Lung (tissue), 12 donors: ENCODE measurements around the gene RND3. TPM values are rescaled to one million over a fixed set of nuclear protein-coding genes. Genes with fewer than 3 reads are reported as not detected.
A peak's percentile ranks its signal among the peaks of the same experiment; 100 is the strongest.

Experiments
- ATAC-seq: fragments of 200-7000 bp; cut with Tn5 transposase; one replicate; pipeline ENCODE4 v1.9.1; 2020; ENCODE audit warnings: moderate number of reproducible peaks; ENCODE audit not compliant: insufficient read depth, low FRiP score
- DNase-seq, 3 donors: peaks; one replicate each; pipeline ENCODE4 v3.0.0-alpha.2; 2013 to 2017
- H3K27ac ChIP-seq, 2 donors: one replicate each; pipeline ENCODE4 v1.5.1; 2013; ENCODE audit warnings: mild to moderate bottlenecking in 2 of 2, moderate library complexity in 2 of 2, control low read depth in 1 of 2, inconsistent platforms in 1 of 2, low read depth in 1 of 2, low read length in 1 of 2
- H3K27me3 ChIP-seq, 3 donors: one replicate each; pipeline ENCODE4 v1.5.1; 2013; ENCODE audit warnings: low read length in 2 of 3; ENCODE audit not compliant: control insufficient read depth in 3 of 3, insufficient read depth in 3 of 3
- H3K36me3 ChIP-seq, 4 donors: one replicate each; pipeline ENCODE4 v1.5.1; 2013; ENCODE audit warnings: low read length in 4 of 4, mild to moderate bottlenecking in 1 of 4, moderate library complexity in 1 of 4; ENCODE audit not compliant: control insufficient read depth in 4 of 4, insufficient read depth in 4 of 4
- H3K4me1 ChIP-seq, 5 donors: one replicate each; pipeline ENCODE4 v1.5.1; 2013; ENCODE audit warnings: low read length in 5 of 5, mild to moderate bottlenecking in 2 of 5, moderate library complexity in 1 of 5; ENCODE audit not compliant: control insufficient read depth in 5 of 5, insufficient read depth in 5 of 5
- H3K4me3 ChIP-seq: one replicate; pipeline ENCODE4 v1.5.1; 2013; ENCODE audit warnings: mild to moderate bottlenecking, control low read depth, moderate library complexity
- H3K9ac ChIP-seq, 2 donors: one replicate each; pipeline ENCODE4 v1.5.1; 2013; ENCODE audit warnings: low read length in 2 of 2, control low read depth in 1 of 2; ENCODE audit not compliant: insufficient read depth in 1 of 2
- H3K9me3 ChIP-seq, 4 donors: one replicate each; pipeline ENCODE4 v1.5.1; 2013; ENCODE audit warnings: low read length in 3 of 4, mild to moderate bottlenecking in 1 of 4, moderate library complexity in 1 of 4; ENCODE audit not compliant: control insufficient read depth in 4 of 4, insufficient read depth in 3 of 4
- CTCF ChIP-seq: IDR thresholded peaks from 2 replicates; pipeline ENCODE4 v1.5.1; 2012; ENCODE audit warnings: mild to moderate bottlenecking; ENCODE audit errors: control extremely low read depth, extremely low read depth
- WGBS, 2 donors: extraction: QIAGEN DNeasy Blood & Tissue Kit; methylation state at CpG; one replicate each; pipeline ENCODE4 v1.1.7; 2013; 5-methylcytosine and 5-hydroxymethylcytosine counted together
- polyA plus RNA-seq, 2 donors: library from polyadenylated mRNA; stranded (reverse); fragments of 200-250 nt; gene quantifications; one replicate each; pipeline ENCODE4 v1.2.1, GENCODE V29; 2013
- total RNA-seq, 2 donors: library from RNA; depleted of rRNA in 1 of 2; stranded (reverse); fragments of >200 nt in 1 of 2; gene quantifications; one replicate each; pipeline ENCODE4 v1.2.1, GENCODE V29; 2014 to 2021
- donor health status: control.
- donor health status: control.
- donor health status: Bipolar disorder and iron deficiency.
- donor health status: healthy.
- donor health status: DM: yes; HTN: yes; CAD: no.

RND3 gene
- total and polyA plus RNA-seq, 4 donors: 23.5 to 43.7 (median 33.4) TPM

GRCh38 chr2:150522269-150522668 is 34.8 kb upstream of the RND3 start:
- no peaks in the 10 kb centered on the region for H3K9me3 ChIP-seq
- no peak overlapping the region for H3K4me3 ChIP-seq
- H3K27ac ChIP-seq: no peak overlapping the region
- no peak for DNase-seq
- H3K36me3 ChIP-seq: no peaks in the 10 kb centered on the region
- WGBS, 2 donors: 90 to 98% methylated on average over 4 of the region's 4 CpGs
- H3K4me1 ChIP-seq: peaks cover 0 to 3% (median 0%) of the 10 kb centered on the region in 5 donors
- no peaks in the 10 kb centered on the region for H3K27me3 ChIP-seq
- TF ChIP-seq CTCF: no peak
- H3K9ac ChIP-seq: no peak overlapping the region
- ATAC-seq: no peak

- H3K27me3 ChIP-seq: no peaks in the 10 kb centered on the region
- no peaks in the 10 kb centered on the region for H3K9me3 ChIP-seq
- H3K27ac ChIP-seq: peak overlapping the region in 1 of 2 donors; percentile 16
- H3K4me3 ChIP-seq: no peak overlapping the region
- H3K9ac ChIP-seq: no peak overlapping the region
- H3K4me1 ChIP-seq: peaks cover 0 to 3% (median 0%) of the 10 kb centered on the region in 5 donors
- no peak for ATAC-seq
- DNase-seq: peak in 1 of 3 donors; percentile 18
- WGBS, 2 donors: 45 to 62% methylated on average over 4 of the region's 4 CpGs
- no peak for TF ChIP-seq CTCF
- no peaks in the 10 kb centered on the region for H3K36me3 ChIP-seq
Observed at GRCh38 chr2:150520887-150521664, 33.6 kb upstream of the RND3 start.

- H3K4me3 ChIP-seq: no peak overlapping the region
- DNase-seq (no peak), ATAC-seq (no peak)
- no peak overlapping the region for H3K27ac ChIP-seq
- no peaks in the 10 kb centered on the region for H3K36me3 ChIP-seq
- TF ChIP-seq CTCF: no peak
- H3K9ac ChIP-seq: no peak overlapping the region
- 78 to 87% methylated on average over 4 of the region's 4 CpGs for WGBS, 2 donors
- no peaks in the 10 kb centered on the region for H3K9me3 ChIP-seq
- H3K27me3 ChIP-seq: no peaks in the 10 kb centered on the region
- H3K4me1 ChIP-seq: peaks cover 0 to 3% (median 0%) of the 10 kb centered on the region in 5 donors
Observed at GRCh38 chr2:150520033-150520432, 32.6 kb upstream of the RND3 start.
